NCI-H2107 treated with DMSO at 0.1 percent for 48 hours (cell line): ENCODE data around the gene MIS18BP1.
"Not testable (repeated sequence)": the region's sequence is repeated elsewhere in the genome, so short reads cannot be mapped to it uniquely, and the experiment has no call there.

Experiments used
- DNase-seq: peaks from one replicate; lab custom pipeline; 2025; ENCODE audit not compliant: unreplicated experiment; lab: John Stamatoyannopoulos, UW

The MIS18BP1 gene

GRCh38 chr14:45246691-45247090 lies 6.3 kb downstream of the MIS18BP1 start:
- no peak for DNase-seq

GRCh38 chr14:45246151-45246550 lies 6.9 kb downstream of the MIS18BP1 start:
- DNase-seq = no peak

GRCh38 chr14:45242706-45243105 lies 10.3 kb downstream of the MIS18BP1 start:
- no peak for DNase-seq

GRCh38 chr14:45238988-45239387 lies 14.0 kb downstream of the MIS18BP1 start:
- no peak for DNase-seq

- DNase-seq = no peak
These were observed 25.4 kb downstream of the MIS18BP1 start for GRCh38 chr14:45227566-45227965.

GRCh38 chr14:45222485-45223262 lies 30.3 kb downstream of the MIS18BP1 start:
- no peak for DNase-seq

- not testable (repeated sequence) for DNase-seq
These were observed 38.7 kb downstream of the MIS18BP1 start for GRCh38 chr14:45214341-45214740.

GRCh38 chr14:45213716-45214115 lies 39.3 kb downstream of the MIS18BP1 start:
- peak; percentile 20 for DNase-seq

GRCh38 chr14:45212231-45212630 lies 40.8 kb downstream of the MIS18BP1 start:
- DNase-seq = no peak

- DNase-seq = no peak
These were observed 41.7 kb downstream of the MIS18BP1 start for GRCh38 chr14:45211295-45211694.

- no peak for DNase-seq
These were observed 42.8 kb downstream of the MIS18BP1 start for GRCh38 chr14:45210159-45210558.

- DNase-seq = no peak
These were observed 48.8 kb downstream of the MIS18BP1 start for GRCh38 chr14:45204241-45204640.

GRCh38 chr14:45201905-45202304 lies 51.1 kb downstream of the MIS18BP1 start:
- DNase-seq = no peak

- DNase-seq = no peak
These were observed 53.8 kb downstream of the MIS18BP1 start for GRCh38 chr14:45199230-45199629.

- DNase-seq = no peak
These were observed 54.5 kb downstream of the MIS18BP1 start for GRCh38 chr14:45198551-45198950.

GRCh38 chr14:45194964-45195363 lies 58.0 kb downstream of the MIS18BP1 start:
- no peak for DNase-seq

- no peak for DNase-seq
These were observed 67.7 kb downstream of the MIS18BP1 start for GRCh38 chr14:45185100-45185814.

GRCh38 chr14:45181806-45182205 lies 71.2 kb downstream of the MIS18BP1 start:
- DNase-seq = no peak

- DNase-seq = no peak
These were observed 71.7 kb downstream of the MIS18BP1 start for GRCh38 chr14:45181329-45181728.

- DNase-seq = no peak
These were observed 75.9 kb downstream of the MIS18BP1 start for GRCh38 chr14:45177076-45177475.

- no peak for DNase-seq
These were observed 83.1 kb downstream of the MIS18BP1 start for GRCh38 chr14:45169906-45170305.

GRCh38 chr14:45156067-45156466 lies 96.9 kb downstream of the MIS18BP1 start:
- no peak for DNase-seq
